Ishikawa (cell line): ENCODE results near the gene MED15.

Experiments
- CEBPB ChIP-seq: IDR thresholded peaks from 2 replicates; pipeline ENCODE4 v1.6.1; 2012
- CREB1 ChIP-seq: IDR thresholded peaks from 2 replicates; pipeline ENCODE4 v1.6.1; 2012; ENCODE audit warnings: low read depth
- EGR1 ChIP-seq: IDR thresholded peaks from 2 replicates; pipeline ENCODE4 v1.6.1; 2012
- EP300 ChIP-seq: IDR thresholded peaks from 2 replicates; pipeline ENCODE4 v1.6.1; 2012; ENCODE audit warnings: borderline replicate concordance
- FOXM1 ChIP-seq: IDR thresholded peaks from 2 replicates; pipeline ENCODE4 v1.6.1; 2012; ENCODE audit warnings: low read depth, borderline replicate concordance
- NFIC ChIP-seq: IDR thresholded peaks from 2 replicates; pipeline ENCODE4 v1.6.1; 2012
- RAD21 ChIP-seq: IDR thresholded peaks from 2 replicates; pipeline ENCODE4 v1.6.1; 2012; ENCODE audit warnings: low read depth
- TAF1 ChIP-seq: IDR thresholded peaks from 2 replicates; pipeline ENCODE4 v1.6.1; 2012; ENCODE audit warnings: low read depth, mild to moderate bottlenecking
- TCF12 ChIP-seq: IDR thresholded peaks from 2 replicates; pipeline ENCODE4 v1.6.1; 2012; ENCODE audit warnings: low read depth
- TEAD4 ChIP-seq: IDR thresholded peaks from 2 replicates; pipeline ENCODE4 v1.6.1; 2012
- YY1 ChIP-seq: IDR thresholded peaks from 2 replicates; pipeline ENCODE4 v1.6.1; 2012; ENCODE audit warnings: low read depth
- ZBTB7A ChIP-seq: IDR thresholded peaks from 2 replicates; pipeline ENCODE4 v1.6.1; 2012; ENCODE audit warnings: low read depth
- TF ChIP-seq, protein P1 (sequence below): IDR thresholded peaks from 2 replicates; pipeline ENCODE4 v1.6.1; 2012
- TF ChIP-seq, protein P2 (sequence below): IDR thresholded peaks from 2 replicates; pipeline ENCODE4 v1.6.1; 2012; ENCODE audit warnings: low read depth, mild to moderate bottlenecking
- TF ChIP-seq, protein P3 (sequence below): IDR thresholded peaks from 2 replicates; pipeline ENCODE4 v1.6.1; 2012

Gene MED15

DNA sequence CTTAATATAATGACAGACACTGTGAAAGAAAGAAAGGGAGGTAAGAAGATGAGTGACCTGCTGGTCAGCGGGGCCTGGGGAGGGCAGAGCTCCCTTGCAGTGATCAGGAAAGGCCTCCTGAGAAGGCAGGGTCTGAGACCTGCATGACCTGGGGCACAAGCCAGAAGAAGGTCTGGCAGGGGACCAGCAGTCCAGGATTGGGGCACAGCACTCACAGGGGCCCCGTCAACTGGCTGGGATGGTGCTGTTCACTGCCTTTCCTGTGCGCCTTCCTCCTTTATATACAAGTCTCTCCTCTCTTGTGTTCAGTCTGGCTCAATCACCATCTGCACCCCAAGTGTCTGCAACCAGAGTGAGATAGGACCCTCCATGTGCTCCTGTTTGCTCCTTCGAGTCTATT is 47.5 kb upstream of the MED15 start:
- TF ChIP-seq CREB1 (no peak), YY1 (no peak), EGR1 (no peak), ZBTB7A (no peak), EP300 (no peak), TAF1 (no peak), NFIC (no peak)
- TF ChIP-seq, protein P1, sequence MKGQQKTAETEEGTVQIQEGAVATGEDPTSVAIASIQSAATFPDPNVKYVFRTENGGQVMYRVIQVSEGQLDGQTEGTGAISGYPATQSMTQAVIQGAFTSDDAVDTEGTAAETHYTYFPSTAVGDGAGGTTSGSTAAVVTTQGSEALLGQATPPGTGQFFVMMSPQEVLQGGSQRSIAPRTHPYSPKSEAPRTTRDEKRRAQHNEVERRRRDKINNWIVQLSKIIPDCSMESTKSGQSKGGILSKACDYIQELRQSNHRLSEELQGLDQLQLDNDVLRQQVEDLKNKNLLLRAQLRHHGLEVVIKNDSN, result no peak
- TF ChIP-seq, protein P2, sequence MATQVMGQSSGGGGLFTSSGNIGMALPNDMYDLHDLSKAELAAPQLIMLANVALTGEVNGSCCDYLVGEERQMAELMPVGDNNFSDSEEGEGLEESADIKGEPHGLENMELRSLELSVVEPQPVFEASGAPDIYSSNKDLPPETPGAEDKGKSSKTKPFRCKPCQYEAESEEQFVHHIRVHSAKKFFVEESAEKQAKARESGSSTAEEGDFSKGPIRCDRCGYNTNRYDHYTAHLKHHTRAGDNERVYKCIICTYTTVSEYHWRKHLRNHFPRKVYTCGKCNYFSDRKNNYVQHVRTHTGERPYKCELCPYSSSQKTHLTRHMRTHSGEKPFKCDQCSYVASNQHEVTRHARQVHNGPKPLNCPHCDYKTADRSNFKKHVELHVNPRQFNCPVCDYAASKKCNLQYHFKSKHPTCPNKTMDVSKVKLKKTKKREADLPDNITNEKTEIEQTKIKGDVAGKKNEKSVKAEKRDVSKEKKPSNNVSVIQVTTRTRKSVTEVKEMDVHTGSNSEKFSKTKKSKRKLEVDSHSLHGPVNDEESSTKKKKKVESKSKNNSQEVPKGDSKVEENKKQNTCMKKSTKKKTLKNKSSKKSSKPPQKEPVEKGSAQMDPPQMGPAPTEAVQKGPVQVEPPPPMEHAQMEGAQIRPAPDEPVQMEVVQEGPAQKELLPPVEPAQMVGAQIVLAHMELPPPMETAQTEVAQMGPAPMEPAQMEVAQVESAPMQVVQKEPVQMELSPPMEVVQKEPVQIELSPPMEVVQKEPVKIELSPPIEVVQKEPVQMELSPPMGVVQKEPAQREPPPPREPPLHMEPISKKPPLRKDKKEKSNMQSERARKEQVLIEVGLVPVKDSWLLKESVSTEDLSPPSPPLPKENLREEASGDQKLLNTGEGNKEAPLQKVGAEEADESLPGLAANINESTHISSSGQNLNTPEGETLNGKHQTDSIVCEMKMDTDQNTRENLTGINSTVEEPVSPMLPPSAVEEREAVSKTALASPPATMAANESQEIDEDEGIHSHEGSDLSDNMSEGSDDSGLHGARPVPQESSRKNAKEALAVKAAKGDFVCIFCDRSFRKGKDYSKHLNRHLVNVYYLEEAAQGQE, result no peak
- TF ChIP-seq, protein P3, sequence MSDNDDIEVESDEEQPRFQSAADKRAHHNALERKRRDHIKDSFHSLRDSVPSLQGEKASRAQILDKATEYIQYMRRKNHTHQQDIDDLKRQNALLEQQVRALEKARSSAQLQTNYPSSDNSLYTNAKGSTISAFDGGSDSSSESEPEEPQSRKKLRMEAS, result no peak

DNA sequence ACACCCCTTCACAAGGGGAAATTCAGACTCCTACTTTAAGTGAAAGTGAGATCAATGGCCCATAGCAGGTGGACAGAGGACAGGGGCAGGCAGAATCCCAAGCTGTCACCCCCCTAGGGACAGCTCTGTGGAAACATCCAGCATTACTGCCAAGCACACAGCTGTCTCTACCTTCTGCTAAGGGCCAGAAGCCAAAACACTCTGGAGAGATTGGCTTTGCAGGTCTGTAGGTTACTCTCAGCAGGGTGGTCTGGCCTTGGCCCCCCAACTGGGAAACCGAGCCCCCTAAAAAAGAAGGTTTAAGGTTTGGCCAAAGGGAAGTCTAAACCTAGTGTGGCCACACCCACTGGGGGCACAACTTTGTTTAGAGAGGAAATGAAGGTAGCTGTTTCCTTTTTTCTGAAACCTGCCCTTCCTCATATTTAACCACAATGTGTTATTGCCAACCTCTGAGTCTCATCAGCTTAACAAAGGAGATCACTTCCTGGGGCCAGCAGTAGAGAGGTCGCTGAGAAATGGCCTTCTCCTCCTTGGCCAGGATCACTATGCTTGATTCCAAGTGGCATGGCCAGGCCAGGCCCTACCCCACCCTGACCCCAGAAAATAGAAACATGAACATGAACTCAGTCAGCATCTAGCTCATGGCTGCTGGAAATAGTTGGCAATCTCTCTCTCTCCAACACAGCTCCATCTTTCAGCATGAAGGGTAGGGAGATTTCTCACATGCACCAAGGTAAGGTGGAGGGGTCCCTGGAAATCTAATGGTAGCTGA is 43.9 kb upstream of the MED15 start:
- TF ChIP-seq CEBPB (no peak), CREB1 (no peak), TEAD4 (no peak), ZBTB7A (no peak), YY1 (no peak), TAF1 (no peak), RAD21 (no peak), EP300 (no peak), EGR1 (no peak), TCF12 (no peak), NFIC (no peak), FOXM1 (no peak)
- TF ChIP-seq, protein P3, result no peak
- TF ChIP-seq, protein P2, result no peak
- TF ChIP-seq, protein P1, result no peak

DNA sequence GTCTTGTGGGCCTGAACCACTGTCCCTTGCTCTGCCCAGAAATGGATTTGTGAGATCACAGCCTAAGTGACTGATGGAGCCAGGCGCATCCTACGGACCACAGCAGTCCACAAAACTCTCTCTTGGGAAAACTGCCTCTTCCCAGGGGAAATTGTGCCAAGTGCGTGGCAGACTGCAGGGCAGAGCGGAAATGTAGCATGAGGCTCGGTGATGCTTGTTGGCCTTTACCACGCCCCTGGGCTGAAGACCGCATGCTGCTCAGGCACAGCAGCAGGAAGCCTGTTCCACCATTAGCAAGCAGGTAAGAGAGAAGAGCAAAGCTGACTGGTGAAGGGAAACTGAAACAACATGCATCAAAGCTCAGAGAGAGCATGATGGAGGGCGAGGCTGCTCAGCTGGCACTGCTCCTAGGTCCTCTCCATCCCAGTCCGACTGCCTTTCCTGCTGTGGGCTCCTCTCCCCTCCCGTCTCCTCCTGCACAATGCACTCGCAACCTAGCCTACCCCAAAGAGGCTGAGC is 43.3 kb upstream of the MED15 start:
- TF ChIP-seq TAF1, result no peak

DNA sequence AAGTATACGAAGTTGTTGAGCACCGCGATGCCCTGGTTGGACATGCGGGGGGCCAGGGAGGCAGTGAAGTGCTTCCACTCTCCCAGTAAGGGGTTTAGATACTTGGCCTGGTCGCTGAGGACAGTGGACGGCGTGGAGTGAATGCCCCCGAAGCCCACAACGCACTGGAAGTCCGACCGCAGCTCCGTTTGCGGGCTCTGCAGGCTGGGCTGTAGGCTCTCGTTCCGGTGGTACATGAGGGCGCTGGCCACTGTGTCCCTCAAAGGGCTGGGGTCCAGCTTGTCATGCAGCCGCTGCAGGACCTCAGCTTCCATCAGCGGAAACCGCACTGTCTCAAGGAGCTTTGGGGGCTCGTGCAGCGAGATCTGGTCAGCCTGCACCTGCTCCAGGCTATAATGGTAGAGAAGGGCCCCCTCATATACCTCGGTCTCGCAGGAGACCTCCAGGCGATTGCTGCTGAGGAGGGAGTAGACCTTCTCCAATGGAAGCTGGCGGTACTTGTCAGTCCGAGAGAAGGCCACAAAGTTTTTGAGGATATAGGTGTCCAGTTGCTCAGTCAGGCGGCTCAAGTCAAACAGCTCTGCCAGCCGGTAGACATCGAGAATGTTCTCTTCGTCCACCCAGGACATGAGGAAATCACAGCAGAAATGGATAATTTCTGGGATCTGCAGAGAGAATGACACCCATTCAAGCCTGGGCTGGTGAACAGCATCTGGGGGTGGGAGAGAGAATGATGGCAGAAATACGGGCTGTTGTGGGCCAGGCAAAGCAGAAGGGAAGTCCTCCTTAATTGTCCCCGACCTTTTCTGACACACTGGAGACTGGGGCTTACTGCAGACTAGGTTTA is 42.3 kb upstream of the MED15 start:
- TF ChIP-seq NFIC (no peak), RAD21 (no peak), TEAD4 (no peak), TAF1 (no peak), EGR1 (no peak), ZBTB7A (no peak), YY1 (no peak), TCF12 (no peak), EP300 (no peak), FOXM1 (no peak), CREB1 (no peak)
- TF ChIP-seq, protein P1, result no peak

DNA sequence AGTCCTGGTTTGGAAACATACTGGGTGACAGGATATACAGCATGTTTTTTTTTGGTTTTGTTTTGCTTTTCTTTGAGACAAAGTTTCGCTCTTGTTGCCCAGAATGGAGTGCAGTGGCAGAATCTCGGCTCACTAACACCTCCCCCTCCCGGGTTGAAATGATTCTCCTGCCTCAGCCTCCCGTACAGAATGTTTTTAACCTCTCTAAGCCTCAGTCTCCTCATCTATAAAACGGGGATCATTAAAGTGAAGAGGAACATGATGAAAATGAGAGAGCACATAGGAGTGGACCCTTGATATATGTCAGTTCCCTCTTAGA is 41.7 kb upstream of the MED15 start:
- TF ChIP-seq ZBTB7A (no peak), TCF12 (no peak), YY1 (no peak), CEBPB (no peak)
- TF ChIP-seq, protein P3, result no peak
- TF ChIP-seq, protein P1, result no peak
